NCI-H526 (cell line): ENCODE results near the gene RXFP2.

Experiments
- DNase-seq, 2 experiments: peaks; one replicate each; lab custom pipeline; 2025; lab: John Stamatoyannopoulos, UW

The RXFP2 gene

DNA sequence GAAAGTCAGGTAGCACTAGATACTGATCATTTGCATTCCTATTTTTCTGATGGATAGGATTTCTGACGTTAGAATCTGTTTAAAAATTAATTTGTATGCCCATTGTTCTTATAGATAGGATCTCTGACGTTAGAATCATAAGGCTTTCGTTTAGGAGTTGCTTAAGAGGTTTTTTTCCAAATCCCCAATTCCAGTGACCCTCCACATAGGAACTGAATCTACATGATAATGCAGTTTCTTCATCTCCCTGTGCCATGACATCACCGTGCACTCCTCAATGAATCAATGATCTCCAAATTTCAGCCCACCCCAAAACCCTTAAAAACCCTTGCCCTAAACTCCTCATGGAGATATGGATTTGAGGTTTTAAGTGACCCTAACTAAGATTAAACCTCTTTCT is 87.2 kb downstream of the RXFP2 start:
- peak in 1 of 2 experiments; percentile 18 for DNase-seq

GRCh38 chr13:31827707-31828106 is 88.4 kb downstream of the RXFP2 start:
- no peak for DNase-seq

GRCh38 chr13:31835932-31836331 is 96.6 kb downstream of the RXFP2 start:
- DNase-seq, result no peak

GRCh38 chr13:31843044-31843443 is 103.7 kb downstream of the RXFP2 start:
- no peak for DNase-seq

- peak; percentile 81 to 97 for DNase-seq
These were observed 107.0 kb downstream of the RXFP2 start for GRCh38 chr13:31846182-31846938.

DNA sequence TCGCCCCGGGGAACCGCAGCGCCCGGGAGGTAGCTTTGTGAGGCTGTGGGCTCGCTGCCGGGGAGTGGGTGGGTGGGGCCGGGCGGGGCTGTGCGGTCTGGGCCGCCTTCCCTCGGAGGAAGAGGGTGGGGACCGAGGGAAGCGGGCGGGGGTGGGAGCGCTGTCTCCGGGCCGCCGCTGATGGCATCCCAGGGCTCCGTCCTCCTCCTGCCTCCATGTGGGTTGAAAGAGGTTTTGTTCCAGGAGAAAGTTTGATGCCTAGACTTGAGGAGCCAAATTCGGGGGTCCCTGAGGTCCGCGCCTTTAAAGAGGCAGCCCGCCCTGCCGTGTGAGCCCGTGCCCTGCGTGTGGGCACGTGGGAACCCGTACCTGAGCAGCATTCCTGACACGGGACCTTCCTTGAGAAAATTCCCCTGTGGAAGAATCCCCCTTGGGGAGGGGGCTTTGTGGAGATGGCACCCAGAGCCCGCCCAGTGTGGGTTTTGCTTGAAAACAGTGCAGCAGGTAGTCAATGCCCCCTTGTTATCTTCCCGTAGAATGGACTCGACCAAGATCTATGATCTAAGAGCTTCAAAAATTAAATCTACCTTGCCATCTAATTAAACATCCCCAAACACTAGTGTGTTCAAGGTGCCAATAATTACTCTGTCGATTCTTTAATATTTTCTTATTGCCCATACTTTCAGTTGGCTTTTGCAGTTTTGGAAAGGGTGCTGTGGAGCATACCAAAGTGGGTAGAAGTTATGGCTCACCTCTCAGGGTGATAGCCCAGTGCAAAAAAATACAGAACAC is 107.8 kb downstream of the RXFP2 start:
- peak in 1 of 2 experiments; percentile 31 for DNase-seq

DNA sequence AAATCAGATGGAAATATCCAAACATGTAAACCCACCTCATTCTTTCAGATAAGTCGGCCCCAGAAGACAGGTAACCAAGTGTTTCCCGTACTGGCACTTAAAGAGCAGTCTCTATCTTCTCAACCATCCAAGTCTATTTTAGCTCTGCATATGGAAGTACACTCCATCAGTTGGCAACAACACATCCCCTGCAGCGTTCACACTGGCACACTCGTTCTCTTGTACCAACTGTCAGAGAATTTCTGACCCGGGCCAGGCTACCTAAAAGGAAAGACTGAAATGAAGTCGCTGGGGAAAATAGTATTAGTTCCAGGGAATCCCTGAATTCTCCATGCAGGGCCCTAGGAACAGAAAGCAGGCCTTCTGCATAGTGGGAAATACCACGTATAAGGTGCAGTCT is 109.3 kb downstream of the RXFP2 start:
- DNase-seq, result no peak

DNA sequence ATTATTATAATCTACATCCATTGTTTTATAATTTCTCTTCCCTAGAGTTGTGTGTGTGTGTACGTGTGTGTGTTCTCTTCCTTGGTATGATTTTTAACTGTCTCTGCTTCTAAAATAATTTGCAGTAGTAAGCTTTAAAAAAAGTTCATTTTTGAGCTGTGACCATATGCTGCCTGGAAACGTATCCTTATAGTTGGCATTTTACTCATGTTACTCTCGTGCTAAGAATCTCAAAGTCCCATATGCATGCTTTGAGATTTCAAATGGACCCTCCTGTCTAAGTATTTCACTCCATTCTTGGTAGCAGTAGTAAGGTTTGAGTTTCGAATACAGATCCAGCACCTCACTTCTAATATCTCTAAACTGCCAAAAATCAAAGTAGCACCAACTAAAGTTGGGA is 109.9 kb downstream of the RXFP2 start:
- no peak for DNase-seq

GRCh38 chr13:31850041-31850555 is 110.8 kb downstream of the RXFP2 start:
- no peak for DNase-seq

DNA sequence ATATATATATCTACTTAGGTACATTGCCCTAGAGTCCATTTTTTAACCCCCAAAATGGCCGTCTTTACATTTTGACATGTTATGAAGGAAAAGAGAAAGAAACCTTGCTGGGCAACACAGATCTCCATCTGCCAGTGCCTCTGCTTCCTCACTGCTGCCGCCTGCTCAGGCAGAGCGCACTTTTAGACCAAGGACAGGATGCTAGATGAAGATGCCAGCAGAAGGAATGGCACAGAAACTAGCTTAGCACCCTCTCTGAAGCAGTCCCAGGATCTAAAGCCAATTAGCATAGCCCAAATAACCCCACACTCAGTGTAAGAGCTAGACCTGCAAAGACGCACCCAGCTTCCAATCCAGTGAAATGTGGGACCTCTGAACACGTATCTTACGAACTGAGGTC is 111.9 kb downstream of the RXFP2 start:
- DNase-seq, result no peak
